ENCODE measurements around the gene FTCD.

- TF ChIP-seq POLR2A (IDR thresholded peaks at IDR 0.05; ENCODE audit: control extremely low read depth in 1 of 2, low read depth in 2 of 2, low read length in 2 of 2) (no peak), HDAC6 (IDR thresholded peaks at IDR 0.05; ENCODE audit: low read depth, low read length) (no peak), POLR2AphosphoS5 (IDR thresholded peaks at IDR 0.05; ENCODE audit: low read depth, low read length) (no peak), NRF1 (IDR thresholded peaks at IDR 0.05; ENCODE audit: low read depth, low read length) (no peak), EP300 (IDR thresholded peaks at IDR 0.05; ENCODE audit: borderline replicate concordance in 1 of 2, low read depth in 2 of 2, low read length in 2 of 2) (no peak)
- TF ChIP-seq, protein P1, sequence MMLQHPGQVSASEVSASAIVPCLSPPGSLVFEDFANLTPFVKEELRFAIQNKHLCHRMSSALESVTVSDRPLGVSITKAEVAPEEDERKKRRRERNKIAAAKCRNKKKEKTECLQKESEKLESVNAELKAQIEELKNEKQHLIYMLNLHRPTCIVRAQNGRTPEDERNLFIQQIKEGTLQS (IDR thresholded peaks at IDR 0.05; ENCODE audit: insufficient read depth, low read depth, low read length): no peak
Measured at GRCh38 chr21:46154155-46154954, 1.0 kb downstream of the FTCD start.

Measured in H1 (cell line).